ENCODE results near the gene CASP8.

The CASP8 gene

DNA sequence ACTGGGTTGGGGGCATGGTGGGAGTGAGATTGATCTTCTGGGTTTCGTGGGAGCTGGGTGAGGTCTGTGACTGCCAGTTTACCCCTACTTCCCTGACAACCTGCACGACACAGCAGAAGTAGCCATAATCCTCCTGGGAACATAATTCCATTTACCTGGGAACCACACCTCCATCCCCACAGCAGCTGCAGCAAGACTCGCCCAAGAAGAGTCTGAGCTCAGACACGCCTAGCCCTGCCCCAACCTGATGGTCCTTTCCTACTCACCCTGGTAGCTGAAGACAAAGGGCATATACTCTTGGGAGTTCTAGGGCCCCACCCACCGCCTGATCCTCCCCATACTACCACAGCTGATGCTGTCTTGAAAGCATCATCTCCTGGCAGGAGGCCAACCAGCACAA lies 53.0 kb downstream of the CASP8 start:
- intact Hi-C loops (cut with DNase I): no loop called here
- no peak for DNase-seq

GRCh38 chr2:201319511-201319910 lies 59.2 kb downstream of the CASP8 start:
- intact Hi-C loops (cut with DNase I): no loop called here
- DNase-seq: no peak

GRCh38 chr2:201320257-201320656 lies 59.9 kb downstream of the CASP8 start:
- DNase-seq: no peak
- intact Hi-C loops (cut with DNase I): no loop called here

DNA sequence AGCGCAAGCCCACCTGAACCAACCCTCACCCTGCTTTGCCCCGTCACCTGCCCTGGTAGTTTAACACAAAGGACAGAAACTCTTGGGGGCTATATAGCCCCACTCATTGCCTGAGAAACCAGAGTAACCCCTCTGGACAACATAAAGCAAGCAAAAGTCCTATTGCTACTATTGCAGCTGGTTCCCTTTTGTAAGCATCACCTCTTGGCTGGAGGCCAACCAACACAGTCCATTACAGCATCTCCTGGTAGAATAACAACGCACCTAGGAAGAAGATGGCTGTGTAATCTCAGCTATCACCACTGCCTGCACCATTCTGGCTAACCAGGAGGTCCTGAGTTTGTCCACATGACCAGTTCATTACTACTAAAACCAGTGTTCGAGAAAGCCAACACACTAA lies 60.4 kb downstream of the CASP8 start:
- DNase-seq: no peak

GRCh38 chr2:201322772-201323171 lies 62.4 kb downstream of the CASP8 start:
- intact Hi-C loops (cut with DNase I): no loop called here
- DNase-seq: no peak

More for the DNA sequence above, 60.4 kb downstream of the CASP8 start:
- intact Hi-C loops (cut with DNase I): no loop called here

- DNase-seq: no peak
- intact Hi-C loops (cut with DNase I): no loop called here
Measured at GRCh38 chr2:201327678-201328077, 67.3 kb downstream of the CASP8 start.

- intact Hi-C loops (cut with DNase I): no loop called here
- no peak for DNase-seq
Measured at GRCh38 chr2:201329409-201329808, 69.1 kb downstream of the CASP8 start.
